SK-N-SH treated with all-trans-retinoic acid at 6 μM for 48 hours (cell line): Measurements from ENCODE around the gene NCS1.

Source experiments
- ATAC-seq: fragments of 200-7000 bp; cut with Tn5 transposase; 3 replicates; pipeline ENCODE4 v1.9.1; 2020; ENCODE audit warnings: mild to moderate bottlenecking, moderate library complexity
- ARNTL ChIP-seq: fragments of 450-650 bp; formaldehyde crosslinking; IDR thresholded peaks from 2 replicates; pipeline ENCODE4 v1.5.0; 2020; ENCODE audit warnings: low read depth, mild to moderate bottlenecking, moderate library complexity, borderline replicate concordance
- CSDC2 ChIP-seq: fragments of 250-450 bp; sonication (Bioruptor Pico); IDR thresholded peaks from 2 replicates; pipeline ENCODE4 v1.5.0; 2020; ENCODE audit warnings: mild to moderate bottlenecking, moderate library complexity
- ESRRG ChIP-seq: fragments of 250-450 bp; sonication (Bioruptor Pico); IDR thresholded peaks from 2 replicates; pipeline ENCODE4 v1.6.1; 2021; ENCODE audit warnings: mild to moderate bottlenecking
- GLIS3 ChIP-seq: fragments of 250-450 bp; sonication (Bioruptor Pico); IDR thresholded peaks from 2 replicates; pipeline ENCODE4 v1.5.0; 2020; ENCODE audit warnings: mild to moderate bottlenecking, moderate library complexity
- ISL1 ChIP-seq: fragments of 250-450 bp; sonication (Bioruptor Pico); IDR thresholded peaks from 2 replicates; pipeline ENCODE4 v2.1.2; 2022; ENCODE audit warnings: mild to moderate bottlenecking, moderate library complexity
- OSR1 ChIP-seq: fragments of 250-450 bp; sonication (Bioruptor Pico); IDR thresholded peaks from 2 replicates; pipeline ENCODE4 v1.8.0; 2022; ENCODE audit warnings: moderate library complexity, mild to moderate bottlenecking, inconsistent platforms
- PATZ1 ChIP-seq: fragments of 250-450 bp; sonication (Bioruptor Pico); IDR thresholded peaks from 2 replicates; pipeline ENCODE4 v1.8.0; 2020; ENCODE audit warnings: mild to moderate bottlenecking, moderate library complexity, borderline replicate concordance
- POU6F1 ChIP-seq: fragments of 250-450 bp; sonication (Bioruptor Pico); IDR thresholded peaks from 2 replicates; pipeline ENCODE4 v1.8.0; 2021; ENCODE audit warnings: low read depth, mild to moderate bottlenecking, moderate library complexity, borderline replicate concordance
- PPARA ChIP-seq: fragments of 250-450 bp; sonication (Bioruptor Pico); IDR thresholded peaks from 2 replicates; pipeline ENCODE4 v1.5.0; 2020; ENCODE audit warnings: mild to moderate bottlenecking, borderline replicate concordance
- RARB ChIP-seq: fragments of 250-450 bp; sonication (Bioruptor Pico); IDR thresholded peaks from 2 replicates; pipeline ENCODE4 v1.8.0; 2021; ENCODE audit warnings: mild to moderate bottlenecking, moderate library complexity
- TCF4 ChIP-seq: fragments of 250-450 bp; sonication (Bioruptor Pico); IDR thresholded peaks from 2 replicates; pipeline ENCODE4 v1.8.0; 2021; ENCODE audit warnings: mild to moderate bottlenecking, moderate library complexity, borderline replicate concordance
- ZC3H10 ChIP-seq: fragments of 250-450 bp; sonication (Bioruptor Pico); IDR thresholded peaks from 2 replicates; pipeline ENCODE4 v1.5.1; 2021; ENCODE audit warnings: mild to moderate bottlenecking, moderate library complexity
- ZFP30 ChIP-seq: fragments of 450-650 bp; formaldehyde crosslinking; IDR thresholded peaks from 2 replicates; pipeline ENCODE4 v1.5.0; 2022; ENCODE audit warnings: mild to moderate bottlenecking, moderate library complexity
- ZNF70 ChIP-seq: fragments of 450-650 bp; formaldehyde crosslinking; IDR thresholded peaks from 2 replicates; pipeline ENCODE4 v1.5.0; 2020; ENCODE audit warnings: mild to moderate bottlenecking, moderate library complexity
- ZNF8 ChIP-seq: fragments of 450-650 bp; formaldehyde crosslinking; IDR thresholded peaks from 2 replicates; pipeline ENCODE4 v1.5.0; 2020; ENCODE audit warnings: mild to moderate bottlenecking, moderate library complexity
- TF ChIP-seq, protein P1 (sequence below): fragments of 250-450 bp; sonication (Bioruptor Pico); IDR thresholded peaks from 2 replicates; pipeline ENCODE4 v1.5.1; 2020; ENCODE audit warnings: low read depth, mild to moderate bottlenecking, moderate library complexity
- TF ChIP-seq, protein P2 (sequence below): fragments of 250-450 bp; sonication (Bioruptor Pico); IDR thresholded peaks from 2 replicates; pipeline ENCODE4 v1.5.1; 2021; ENCODE audit warnings: mild to moderate bottlenecking, moderate library complexity
- TF ChIP-seq, protein P3 (sequence below): fragments of 250-450 bp; sonication (Bioruptor Pico); IDR thresholded peaks from 2 replicates; pipeline ENCODE4 v1.5.0; 2020; ENCODE audit warnings: mild to moderate bottlenecking, moderate library complexity

The NCS1 gene

GRCh38 chr9:130188860-130189481, 16.8 kb downstream of the NCS1 start:
- ATAC-seq = no peak
- TF ChIP-seq CSDC2 (CRISPR knock-in tag) (no peak), POU6F1 (CRISPR knock-in tag) (no peak), OSR1 (CRISPR knock-in tag) (no peak)
- TF ChIP-seq, protein P1, sequence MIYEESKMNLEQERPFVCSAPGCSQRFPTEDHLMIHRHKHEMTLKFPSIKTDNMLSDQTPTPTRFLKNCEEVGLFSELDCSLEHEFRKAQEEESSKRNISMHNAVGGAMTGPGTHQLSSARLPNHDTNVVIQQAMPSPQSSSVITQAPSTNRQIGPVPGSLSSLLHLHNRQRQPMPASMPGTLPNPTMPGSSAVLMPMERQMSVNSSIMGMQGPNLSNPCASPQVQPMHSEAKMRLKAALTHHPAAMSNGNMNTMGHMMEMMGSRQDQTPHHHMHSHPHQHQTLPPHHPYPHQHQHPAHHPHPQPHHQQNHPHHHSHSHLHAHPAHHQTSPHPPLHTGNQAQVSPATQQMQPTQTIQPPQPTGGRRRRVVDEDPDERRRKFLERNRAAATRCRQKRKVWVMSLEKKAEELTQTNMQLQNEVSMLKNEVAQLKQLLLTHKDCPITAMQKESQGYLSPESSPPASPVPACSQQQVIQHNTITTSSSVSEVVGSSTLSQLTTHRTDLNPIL (CRISPR knock-in tag) = no peak
- TF ChIP-seq, protein P2, sequence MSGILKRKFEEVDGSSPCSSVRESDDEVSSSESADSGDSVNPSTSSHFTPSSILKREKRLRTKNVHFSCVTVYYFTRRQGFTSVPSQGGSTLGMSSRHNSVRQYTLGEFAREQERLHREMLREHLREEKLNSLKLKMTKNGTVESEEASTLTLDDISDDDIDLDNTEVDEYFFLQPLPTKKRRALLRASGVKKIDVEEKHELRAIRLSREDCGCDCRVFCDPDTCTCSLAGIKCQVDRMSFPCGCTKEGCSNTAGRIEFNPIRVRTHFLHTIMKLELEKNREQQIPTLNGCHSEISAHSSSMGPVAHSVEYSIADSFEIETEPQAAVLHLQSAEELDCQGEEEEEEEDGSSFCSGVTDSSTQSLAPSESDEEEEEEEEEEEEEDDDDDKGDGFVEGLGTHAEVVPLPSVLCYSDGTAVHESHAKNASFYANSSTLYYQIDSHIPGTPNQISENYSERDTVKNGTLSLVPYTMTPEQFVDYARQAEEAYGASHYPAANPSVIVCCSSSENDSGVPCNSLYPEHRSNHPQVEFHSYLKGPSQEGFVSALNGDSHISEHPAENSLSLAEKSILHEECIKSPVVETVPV = no peak

GRCh38 chr9:130189840-130190239, 17.6 kb downstream of the NCS1 start:
- TF ChIP-seq ZNF8 (no peak), POU6F1 (CRISPR knock-in tag) (no peak), PATZ1 (CRISPR knock-in tag) (no peak), PPARA (CRISPR knock-in tag) (no peak), RARB (CRISPR knock-in tag) (no peak), GLIS3 (CRISPR knock-in tag) (no peak), ISL1 (no peak), ZC3H10 (no peak), CSDC2 (CRISPR knock-in tag) (no peak), ESRRG (CRISPR knock-in tag) (no peak), ZFP30 (CRISPR knock-in tag) (no peak), OSR1 (CRISPR knock-in tag) (no peak)
- TF ChIP-seq, protein P3, sequence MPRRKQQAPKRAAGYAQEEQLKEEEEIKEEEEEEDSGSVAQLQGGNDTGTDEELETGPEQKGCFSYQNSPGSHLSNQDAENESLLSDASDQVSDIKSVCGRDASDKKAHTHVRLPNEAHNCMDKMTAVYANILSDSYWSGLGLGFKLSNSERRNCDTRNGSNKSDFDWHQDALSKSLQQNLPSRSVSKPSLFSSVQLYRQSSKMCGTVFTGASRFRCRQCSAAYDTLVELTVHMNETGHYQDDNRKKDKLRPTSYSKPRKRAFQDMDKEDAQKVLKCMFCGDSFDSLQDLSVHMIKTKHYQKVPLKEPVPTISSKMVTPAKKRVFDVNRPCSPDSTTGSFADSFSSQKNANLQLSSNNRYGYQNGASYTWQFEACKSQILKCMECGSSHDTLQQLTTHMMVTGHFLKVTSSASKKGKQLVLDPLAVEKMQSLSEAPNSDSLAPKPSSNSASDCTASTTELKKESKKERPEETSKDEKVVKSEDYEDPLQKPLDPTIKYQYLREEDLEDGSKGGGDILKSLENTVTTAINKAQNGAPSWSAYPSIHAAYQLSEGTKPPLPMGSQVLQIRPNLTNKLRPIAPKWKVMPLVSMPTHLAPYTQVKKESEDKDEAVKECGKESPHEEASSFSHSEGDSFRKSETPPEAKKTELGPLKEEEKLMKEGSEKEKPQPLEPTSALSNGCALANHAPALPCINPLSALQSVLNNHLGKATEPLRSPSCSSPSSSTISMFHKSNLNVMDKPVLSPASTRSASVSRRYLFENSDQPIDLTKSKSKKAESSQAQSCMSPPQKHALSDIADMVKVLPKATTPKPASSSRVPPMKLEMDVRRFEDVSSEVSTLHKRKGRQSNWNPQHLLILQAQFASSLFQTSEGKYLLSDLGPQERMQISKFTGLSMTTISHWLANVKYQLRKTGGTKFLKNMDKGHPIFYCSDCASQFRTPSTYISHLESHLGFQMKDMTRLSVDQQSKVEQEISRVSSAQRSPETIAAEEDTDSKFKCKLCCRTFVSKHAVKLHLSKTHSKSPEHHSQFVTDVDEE = no peak
- no peak for ATAC-seq

DNA sequence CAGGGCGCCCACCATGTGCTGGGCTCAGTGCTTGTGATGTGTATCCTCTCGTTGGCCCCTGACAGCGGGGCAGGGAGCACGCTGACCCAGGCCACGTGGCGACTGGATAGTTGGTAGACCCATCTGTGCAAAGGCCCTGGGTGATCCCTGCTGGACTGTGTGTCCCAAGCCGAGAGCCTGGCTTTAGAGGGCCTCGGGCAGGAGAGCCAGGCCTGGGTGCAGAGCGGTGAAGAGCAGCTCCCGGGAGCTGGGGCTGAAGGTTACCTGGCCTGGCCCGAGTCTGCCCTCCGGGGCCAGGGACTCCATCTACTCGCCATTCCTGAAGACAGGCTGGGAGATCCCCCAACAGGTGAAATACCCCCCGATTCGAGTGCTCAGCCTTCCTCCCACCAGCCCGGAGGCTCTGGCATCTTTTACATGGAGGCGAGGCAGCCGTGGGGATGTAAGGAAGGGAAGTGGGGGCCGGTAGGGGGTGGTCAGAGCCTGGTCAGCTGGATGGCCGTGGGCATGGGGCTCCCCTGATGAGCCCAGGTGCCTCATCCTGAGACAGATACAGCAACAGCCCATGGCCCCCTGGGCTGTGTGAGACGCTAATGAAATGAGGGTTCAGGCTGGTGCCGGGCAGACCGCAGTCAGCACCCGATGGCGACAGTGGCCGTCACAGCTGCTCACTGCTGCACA, 19.0 kb downstream of the NCS1 start:
- no peak for TF ChIP-seq ARNTL (CRISPR knock-in tag)
- TF ChIP-seq TCF4 (CRISPR knock-in tag) = no peak
- no peak for TF ChIP-seq ESRRG (CRISPR knock-in tag)
- TF ChIP-seq ZNF70 = no peak
- no peak; the same call in 2 of the 3 replicates for ATAC-seq
